D721Med (cell line): ENCODE measurements around the gene KIAA0040.

Experiments
- DNase-seq: peaks from one replicate; pipeline ENCODE4 v3.0.0; 2011; ENCODE audit warnings: low spot score; ENCODE audit not compliant: insufficient read length
- FAIRE-seq: peaks from 2 replicates; lab custom pipeline; 2011; peaks lifted over from hg19 to GRCh38; lab: Jason Lieb, UNC
- TF ChIP-seq, protein P1 (sequence below): IDR thresholded peaks from 2 replicates; pipeline ENCODE4 v1.5.1; 2012; ENCODE audit warnings: mild to moderate bottlenecking, control low read depth; ENCODE audit not compliant: insufficient read depth; ENCODE audit errors: missing control alignments

KIAA0040 gene

DNA sequence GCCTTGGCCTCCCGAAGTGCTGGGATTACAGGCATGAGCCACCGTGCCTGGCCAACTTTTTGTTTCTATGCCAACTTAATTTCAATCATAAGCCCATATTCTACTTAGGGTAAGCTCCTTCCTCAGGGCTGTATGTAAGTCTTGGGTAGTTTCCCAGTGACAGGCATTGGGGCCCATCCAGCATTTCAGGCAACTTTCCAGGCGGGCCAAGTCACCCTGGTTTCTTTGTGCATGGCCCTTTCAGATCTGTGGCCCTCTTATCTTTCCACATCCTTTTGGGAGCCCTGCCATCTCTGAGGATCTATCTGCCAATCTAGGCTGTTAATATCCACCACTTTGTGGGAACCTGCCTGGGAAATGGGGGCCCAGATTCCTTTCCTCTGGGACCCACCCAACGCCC, 66.2 kb downstream of the KIAA0040 start:
- FAIRE-seq (no peak), DNase-seq (no peak)
- TF ChIP-seq, protein P1, sequence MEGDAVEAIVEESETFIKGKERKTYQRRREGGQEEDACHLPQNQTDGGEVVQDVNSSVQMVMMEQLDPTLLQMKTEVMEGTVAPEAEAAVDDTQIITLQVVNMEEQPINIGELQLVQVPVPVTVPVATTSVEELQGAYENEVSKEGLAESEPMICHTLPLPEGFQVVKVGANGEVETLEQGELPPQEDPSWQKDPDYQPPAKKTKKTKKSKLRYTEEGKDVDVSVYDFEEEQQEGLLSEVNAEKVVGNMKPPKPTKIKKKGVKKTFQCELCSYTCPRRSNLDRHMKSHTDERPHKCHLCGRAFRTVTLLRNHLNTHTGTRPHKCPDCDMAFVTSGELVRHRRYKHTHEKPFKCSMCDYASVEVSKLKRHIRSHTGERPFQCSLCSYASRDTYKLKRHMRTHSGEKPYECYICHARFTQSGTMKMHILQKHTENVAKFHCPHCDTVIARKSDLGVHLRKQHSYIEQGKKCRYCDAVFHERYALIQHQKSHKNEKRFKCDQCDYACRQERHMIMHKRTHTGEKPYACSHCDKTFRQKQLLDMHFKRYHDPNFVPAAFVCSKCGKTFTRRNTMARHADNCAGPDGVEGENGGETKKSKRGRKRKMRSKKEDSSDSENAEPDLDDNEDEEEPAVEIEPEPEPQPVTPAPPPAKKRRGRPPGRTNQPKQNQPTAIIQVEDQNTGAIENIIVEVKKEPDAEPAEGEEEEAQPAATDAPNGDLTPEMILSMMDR, result no peak

DNA sequence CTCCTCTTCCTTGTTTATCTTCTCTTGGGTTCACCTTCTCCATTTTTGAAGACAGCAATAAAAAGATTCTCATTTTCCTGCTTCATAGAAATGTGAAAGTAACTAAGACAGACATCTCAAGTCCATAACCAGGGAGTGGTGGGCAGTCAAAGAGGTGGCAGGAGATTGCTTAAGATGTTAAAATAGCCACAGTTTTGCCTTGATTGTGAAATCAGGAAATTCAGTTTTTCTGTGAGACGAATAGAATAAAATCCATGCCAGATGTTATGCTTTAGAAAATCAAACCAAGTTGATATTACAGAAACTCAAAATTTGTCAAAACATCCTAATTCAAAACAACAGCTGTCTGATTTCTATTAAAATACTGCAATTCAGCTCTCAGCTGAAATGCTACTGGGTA, 67.7 kb downstream of the KIAA0040 start:
- DNase-seq (no peak), FAIRE-seq (no peak)
- TF ChIP-seq, protein P1, result no peak

DNA sequence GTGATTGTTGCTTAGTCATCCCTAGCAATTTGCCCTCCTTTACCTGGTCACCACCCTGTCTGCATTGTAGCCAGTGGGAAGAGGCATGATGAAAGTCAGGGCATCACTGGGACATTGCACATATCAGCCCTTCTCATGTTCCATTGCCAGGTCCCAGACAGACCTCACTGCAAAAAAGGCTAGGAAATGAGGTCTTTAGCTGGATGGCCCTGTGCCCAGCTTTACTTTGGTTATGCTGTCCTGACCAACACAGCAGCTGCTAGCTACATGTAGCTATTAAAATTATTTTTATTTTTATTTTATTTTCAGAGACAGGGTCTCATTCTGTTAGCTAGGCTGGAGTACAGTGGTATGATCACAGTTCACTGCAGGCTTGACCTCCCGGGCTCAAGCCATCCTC, 72.1 kb downstream of the KIAA0040 start:
- DNase-seq (no peak), FAIRE-seq (no peak)
- TF ChIP-seq, protein P1, result no peak

DNA sequence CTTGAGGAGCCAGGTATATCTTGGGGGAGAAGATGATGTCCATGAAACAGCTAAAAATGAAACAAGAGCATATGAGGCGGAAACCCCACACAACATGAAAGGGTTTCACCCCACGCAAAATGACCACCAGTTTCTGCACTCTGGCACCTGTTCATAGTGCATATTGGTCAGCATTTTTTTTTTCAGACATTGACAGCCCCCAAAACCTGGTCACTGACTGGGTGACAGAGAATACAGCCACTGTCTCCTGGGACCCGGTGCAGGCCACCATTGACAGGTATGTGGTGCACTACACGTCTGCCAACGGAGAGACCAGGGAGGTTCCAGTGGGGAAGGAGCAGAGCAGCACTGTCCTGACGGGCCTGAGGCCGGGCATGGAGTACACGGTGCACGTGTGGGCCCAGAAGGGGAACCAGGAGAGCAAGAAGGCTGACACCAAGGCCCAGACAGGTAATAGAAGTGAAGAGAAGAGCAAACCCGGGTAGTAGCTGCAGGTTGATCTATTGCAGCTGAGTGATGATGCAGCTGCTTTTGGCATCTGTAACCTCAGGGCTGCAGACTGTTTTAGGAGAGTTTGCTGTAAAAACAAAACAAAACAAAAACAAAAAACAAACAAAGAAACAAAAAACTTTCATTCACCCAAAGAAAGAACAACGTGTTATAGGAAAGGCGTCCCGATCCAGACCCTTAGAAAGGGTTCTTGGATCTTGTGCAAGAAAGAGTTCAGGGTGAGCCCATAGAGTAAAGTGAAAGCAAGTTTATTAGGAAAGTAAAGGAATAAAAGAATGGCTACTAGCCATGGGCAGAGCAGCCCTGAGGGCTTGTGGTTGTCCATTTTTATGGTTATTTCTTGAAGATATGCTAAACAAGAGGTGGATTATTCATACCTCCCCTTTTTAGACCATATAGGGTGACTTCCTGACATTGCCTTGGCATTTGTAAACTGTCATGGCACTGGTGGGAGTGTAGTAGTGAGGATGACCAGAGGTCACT, 73.9 kb downstream of the KIAA0040 start:
- DNase-seq, result no peak
- no peak for FAIRE-seq
- TF ChIP-seq, protein P1, result no peak

DNA sequence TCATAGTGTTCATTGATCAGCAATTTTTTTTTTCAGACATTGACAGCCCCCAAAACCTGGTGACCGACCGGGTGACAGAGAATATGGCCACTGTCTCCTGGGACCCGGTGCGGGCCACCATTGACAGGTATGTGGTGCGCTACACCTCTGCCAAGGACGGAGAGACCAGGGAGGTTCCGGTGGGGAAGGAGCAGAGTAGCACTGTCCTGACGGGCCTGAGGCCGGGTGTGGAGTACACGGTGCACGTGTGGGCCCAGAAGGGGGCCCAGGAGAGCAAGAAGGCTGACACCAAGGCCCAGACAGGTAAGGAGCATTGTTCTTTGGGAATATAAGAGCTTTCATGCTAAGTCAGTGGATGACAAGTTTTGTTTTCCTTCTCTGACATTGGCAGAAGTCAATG, 75.7 kb downstream of the KIAA0040 start:
- DNase-seq (no peak), FAIRE-seq (no peak)
- TF ChIP-seq, protein P1, result no peak

DNA sequence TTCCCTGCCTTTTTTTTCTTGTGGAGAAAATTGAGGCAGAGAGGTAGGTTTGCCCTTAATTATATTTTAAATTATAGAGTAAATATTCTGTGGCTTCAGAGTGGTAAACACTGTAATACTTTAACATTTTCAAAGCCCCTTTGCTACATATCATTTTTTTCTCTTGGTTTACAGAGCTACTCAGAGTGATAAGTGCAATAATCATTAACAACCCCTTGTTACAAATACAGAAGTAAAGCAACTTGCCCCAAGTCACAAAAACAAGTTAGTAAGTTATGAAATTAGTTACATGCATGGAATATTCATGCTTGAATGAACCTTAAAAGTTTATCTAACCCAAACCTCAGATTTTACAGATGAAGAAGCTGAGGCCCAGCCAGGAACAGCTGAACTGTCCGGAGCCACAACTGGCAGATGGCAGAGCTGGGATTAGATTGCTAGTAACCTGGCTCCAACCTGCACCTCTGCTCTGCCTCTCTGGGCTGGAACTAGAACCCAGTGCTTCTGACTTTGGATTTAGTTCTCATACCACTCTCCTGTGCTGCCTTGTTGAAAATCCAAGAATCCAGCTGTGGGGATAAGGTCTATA, 76.3 kb downstream of the KIAA0040 start:
- FAIRE-seq (no peak), DNase-seq (no peak)
- TF ChIP-seq, protein P1, result no peak
